ENCODE results near the gene FPR3. TPM values are rescaled to one million over a fixed set of nuclear protein-coding genes. Genes with fewer than 3 reads are reported as not detected.

FPR3 gene
- total and polyA plus RNA-seq, 9 of the 15 experiments (the other 6 are each of a cell fraction or from before 2014, with no cell fraction given): 0.08 to 0.51 (median 0.22) TPM; not detected in 1

DNA sequence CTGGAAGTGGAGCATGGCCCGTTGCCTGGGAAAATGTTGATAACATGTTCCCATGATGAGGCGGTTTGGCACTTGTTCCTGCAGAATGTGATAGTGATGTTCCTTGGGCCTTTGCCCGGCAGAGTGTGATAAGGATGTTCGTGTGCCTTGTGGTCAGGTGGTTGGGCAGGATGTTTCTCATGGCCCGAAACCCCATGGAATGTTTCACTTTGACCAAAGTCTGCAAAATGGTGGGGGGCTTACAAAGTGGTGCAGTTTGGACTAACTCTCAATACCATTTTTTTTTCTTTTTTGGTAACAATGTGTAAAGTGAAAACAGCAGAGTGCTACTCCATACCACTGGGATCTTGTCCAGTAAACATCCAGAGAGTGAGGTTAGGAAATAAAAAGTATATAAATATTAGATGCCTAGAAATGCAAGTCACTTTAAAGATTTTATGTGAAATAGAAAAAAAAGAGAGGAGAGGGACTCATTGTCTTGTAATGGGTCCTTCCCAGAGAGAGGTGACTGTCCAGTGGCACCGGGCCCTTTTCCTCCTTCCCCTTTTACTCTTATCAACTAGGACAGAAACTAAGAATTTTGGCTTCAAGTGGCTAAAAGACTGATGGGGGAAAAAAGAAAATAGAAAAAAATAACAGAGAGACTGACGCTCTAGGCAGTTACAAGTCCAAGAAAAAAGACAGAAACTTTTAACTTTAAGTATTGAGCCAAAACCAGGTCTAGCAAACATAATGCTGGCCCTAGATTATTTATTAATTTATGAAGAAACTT is 5.7 kb downstream of the FPR3 start (continued):
- TF ChIP-seq YY1 (IDR thresholded peaks at IDR 0.05; ENCODE audit: borderline replicate concordance in 1 of 3, control insufficient read depth in 1 of 3, extremely low read depth in 1 of 3, insufficient read depth in 3 of 3, insufficient read length in 1 of 3, insufficient replicate concordance in 2 of 3, low read depth in 1 of 3, low read length in 2 of 3) (peak in 1 of 3 experiments; percentile 52), TEAD1 (CRISPR knock-in tag; IDR thresholded peaks at IDR 0.05) (peak; percentile 89 to 95), ZNF239 (CRISPR knock-in tag; IDR thresholded peaks at IDR 0.05) (peak; percentile 62), HDGF (IDR thresholded peaks at IDR 0.05) (no peak), ZNF79 (CRISPR knock-in tag; IDR thresholded peaks at IDR 0.05; ENCODE audit: low read depth) (peak; percentile 53; the same call in 1 of the 2 replicates), POLR2A (conservative IDR thresholded peaks at IDR 0.05) (no peak), KLF6 (CRISPR knock-in tag; IDR thresholded peaks at IDR 0.05; ENCODE audit: borderline replicate concordance) (0 out of 2 replicates have a peak, but pooled peaks have one; percentile 42)
- TF ChIP-seq, protein P1, sequence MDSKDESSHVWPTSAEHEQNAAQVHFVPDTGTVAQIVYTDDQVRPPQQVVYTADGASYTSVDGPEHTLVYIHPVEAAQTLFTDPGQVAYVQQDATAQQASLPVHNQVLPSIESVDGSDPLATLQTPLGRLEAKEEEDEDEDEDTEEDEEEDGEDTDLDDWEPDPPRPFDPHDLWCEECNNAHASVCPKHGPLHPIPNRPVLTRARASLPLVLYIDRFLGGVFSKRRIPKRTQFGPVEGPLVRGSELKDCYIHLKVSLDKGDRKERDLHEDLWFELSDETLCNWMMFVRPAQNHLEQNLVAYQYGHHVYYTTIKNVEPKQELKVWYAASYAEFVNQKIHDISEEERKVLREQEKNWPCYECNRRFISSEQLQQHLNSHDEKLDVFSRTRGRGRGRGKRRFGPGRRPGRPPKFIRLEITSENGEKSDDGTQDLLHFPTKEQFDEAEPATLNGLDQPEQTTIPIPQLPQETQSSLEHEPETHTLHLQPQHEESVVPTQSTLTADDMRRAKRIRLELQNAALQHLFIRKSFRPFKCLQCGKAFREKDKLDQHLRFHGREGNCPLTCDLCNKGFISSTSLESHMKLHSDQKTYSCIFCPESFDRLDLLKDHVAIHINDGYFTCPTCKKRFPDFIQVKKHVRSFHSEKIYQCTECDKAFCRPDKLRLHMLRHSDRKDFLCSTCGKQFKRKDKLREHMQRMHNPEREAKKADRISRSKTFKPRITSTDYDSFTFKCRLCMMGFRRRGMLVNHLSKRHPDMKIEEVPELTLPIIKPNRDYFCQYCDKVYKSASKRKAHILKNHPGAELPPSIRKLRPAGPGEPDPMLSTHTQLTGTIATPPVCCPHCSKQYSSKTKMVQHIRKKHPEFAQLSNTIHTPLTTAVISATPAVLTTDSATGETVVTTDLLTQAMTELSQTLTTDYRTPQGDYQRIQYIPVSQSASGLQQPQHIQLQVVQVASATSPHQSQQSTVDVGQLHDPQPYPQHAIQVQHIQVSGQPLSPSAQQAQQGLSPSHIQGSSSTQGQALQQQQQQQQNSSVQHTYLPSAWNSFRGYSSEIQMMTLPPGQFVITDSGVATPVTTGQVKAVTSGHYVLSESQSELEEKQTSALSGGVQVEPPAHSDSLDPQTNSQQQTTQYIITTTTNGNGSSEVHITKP (IDR thresholded peaks at IDR 0.05; ENCODE audit: partially characterized antibody): peak; percentile 79
- TF ChIP-seq, protein P2, sequence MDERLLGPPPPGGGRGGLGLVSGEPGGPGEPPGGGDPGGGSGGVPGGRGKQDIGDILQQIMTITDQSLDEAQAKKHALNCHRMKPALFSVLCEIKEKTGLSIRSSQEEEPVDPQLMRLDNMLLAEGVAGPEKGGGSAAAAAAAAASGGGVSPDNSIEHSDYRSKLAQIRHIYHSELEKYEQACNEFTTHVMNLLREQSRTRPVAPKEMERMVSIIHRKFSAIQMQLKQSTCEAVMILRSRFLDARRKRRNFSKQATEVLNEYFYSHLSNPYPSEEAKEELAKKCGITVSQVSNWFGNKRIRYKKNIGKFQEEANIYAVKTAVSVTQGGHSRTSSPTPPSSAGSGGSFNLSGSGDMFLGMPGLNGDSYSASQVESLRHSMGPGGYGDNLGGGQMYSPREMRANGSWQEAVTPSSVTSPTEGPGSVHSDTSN (CRISPR knock-in tag; IDR thresholded peaks at IDR 0.05; ENCODE audit: low read depth): no peak
- TF ChIP-seq, protein P2 (tag; conservative IDR thresholded peaks at IDR 0.05; ENCODE audit: low read depth): 0 out of 2 replicates have a peak, but pooled peaks have one; percentile 16
- TF ChIP-seq, protein P3, sequence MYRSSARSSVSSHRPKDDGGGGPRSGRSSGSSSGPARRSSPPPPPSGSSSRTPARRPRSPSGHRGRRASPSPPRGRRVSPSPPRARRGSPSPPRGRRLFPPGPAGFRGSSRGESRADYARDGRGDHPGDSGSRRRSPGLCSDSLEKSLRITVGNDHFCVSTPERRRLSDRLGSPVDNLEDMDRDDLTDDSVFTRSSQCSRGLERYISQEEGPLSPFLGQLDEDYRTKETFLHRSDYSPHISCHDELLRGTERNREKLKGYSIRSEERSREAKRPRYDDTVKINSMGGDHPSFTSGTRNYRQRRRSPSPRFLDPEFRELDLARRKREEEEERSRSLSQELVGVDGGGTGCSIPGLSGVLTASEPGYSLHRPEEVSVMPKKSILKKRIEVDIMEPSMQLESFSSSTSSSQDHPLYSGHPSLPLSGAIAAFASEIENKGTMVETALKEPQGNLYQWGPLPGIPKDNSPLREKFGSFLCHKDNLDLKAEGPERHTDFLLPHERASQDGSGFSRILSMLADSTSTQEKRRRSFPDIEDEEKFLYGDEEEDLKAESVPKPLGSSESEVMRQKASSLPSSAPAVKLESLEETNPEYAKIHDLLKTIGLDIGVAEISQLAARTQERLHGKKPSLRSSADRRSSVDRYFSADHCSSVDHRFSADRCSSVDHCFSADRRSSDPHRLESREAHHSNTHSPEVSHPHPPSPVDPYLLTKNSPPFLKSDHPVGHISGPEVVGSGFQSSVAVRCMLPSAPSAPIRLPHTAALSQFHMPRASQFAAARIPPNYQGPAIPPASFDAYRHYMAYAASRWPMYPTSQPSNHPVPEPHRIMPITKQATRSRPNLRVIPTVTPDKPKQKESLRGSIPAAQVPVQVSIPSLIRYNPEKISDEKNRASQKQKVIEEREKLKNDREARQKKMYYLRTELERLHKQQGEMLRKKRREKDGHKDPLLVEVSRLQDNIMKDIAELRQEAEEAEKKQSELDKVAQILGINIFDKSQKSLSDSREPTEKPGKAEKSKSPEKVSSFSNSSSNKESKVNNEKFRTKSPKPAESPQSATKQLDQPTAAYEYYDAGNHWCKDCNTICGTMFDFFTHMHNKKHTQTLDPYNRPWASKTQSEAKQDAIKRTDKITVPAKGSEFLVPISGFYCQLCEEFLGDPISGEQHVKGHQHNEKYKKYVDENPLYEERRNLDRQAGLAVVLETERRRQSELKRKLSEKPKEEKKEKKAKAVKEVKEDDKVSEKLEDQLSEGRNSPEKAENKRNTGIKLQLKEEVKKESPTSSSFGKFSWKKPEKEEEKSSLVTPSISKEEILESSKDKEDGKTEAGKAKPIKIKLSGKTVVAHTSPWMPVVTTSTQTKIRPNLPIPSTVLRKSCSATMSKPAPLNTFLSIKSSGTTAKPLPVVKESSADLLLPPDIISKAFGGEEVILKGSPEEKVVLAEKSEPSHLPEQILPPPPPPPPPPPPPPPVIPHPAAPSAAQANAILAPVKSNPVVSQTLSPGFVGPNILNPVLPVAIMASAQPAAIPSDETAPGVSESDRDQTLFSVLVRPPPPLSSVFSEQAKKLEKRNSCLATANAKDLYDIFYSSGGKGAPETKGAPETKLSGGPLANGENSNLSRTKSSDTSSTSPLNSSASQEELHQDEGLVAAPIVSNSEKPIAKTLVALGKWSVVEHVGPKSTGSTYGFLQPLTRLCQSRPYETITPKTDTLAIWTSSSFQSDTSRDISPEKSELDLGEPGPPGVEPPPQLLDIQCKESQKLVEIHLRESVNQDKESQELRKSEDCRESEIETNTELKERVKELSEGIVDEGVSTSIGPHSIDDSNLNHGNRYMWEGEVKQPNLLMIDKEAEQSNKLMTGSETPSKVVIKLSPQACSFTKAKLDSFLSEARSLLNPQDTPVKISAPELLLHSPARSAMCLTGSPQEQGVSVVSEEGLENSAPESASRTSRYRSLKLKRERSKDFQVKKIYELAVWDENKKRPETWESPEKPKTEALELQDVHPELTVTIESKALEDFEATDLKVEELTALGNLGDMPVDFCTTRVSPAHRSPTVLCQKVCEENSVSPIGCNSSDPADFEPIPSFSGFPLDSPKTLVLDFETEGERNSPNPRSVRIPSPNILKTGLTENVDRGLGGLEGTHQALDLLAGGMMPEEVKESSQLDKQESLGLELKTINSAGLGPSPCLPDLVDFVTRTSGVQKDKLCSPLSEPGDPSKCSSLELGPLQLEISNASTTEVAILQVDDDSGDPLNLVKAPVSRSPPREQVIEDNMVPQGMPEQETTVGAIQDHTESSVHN (IDR thresholded peaks at IDR 0.05; ENCODE audit: borderline replicate concordance in 1 of 2, low read depth in 1 of 2): no peak
